ENCODE data around the gene SGF29. TPM values are rescaled to one million over a fixed set of nuclear protein-coding genes. Genes with fewer than 3 reads are reported as not detected.

SGF29 gene
- 10 to 100 TPM; 47.0 to 49.8 TPM for total RNA-seq

DNA sequence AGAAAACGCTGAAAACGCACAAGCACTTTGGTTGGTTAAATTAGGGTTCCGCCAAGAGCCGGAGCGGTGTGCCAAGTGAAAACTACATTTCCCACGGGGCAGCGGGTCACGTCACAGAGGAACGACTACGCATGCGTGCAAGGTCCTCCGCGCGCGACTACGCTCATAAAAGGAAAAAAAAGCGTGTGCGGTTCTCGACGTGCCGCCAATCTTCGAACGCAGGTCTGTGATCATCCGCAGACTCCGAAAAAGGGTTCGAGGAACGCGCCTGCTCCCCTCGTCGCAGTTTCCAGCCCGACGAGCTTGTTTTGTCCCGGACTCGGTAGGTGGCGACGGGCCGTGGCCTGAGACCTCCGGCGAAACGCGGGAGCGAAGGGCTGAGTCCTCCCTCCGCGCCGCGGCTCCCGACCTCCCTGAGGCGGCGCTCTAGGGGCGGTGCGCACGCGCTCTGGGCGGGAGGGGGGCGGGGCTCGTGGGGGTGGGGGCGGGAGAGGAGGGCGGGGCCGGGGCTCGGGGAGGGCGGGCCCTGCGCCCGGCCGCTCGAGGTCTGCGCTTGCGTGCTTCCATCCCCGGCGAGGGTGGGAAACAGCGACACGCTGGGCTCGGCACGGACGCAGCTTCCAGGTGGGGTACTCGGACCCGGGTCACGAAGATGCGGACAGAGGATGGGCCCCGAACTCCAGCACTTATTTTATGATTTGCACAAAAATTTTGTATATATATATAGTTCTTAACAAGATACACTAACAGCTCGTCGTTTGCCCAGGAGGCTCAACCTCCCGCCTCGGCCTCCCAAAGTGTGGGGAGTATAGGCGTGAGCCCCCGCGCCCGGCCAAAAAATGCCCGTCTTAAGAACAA is at the start of gene SGF29:
Gene SGF29 (plus strand): TSS at position 145 of the 858 bp plus-strand sequence. CDS start 27,150 bp downstream, outside the sequence.
- H3K4me1 Mint-ChIP-seq, result peaks cover 20% of the 10 kb centered on the region
- POLR2A ChIA-PET, result interaction anchor here (1.3 to 1.7 kb wide), 4 partner anchors 60 to 269 kb away, joined by 3 to 10 read pairs (median 6); partner anchors contain the start of genes APOBR and ATXN2L

GRCh38 chr16:28504707-28505404 is 48.9 kb upstream of the SGF29 start:
- DNase-seq, result no peak
- POLR2A ChIA-PET, result no interaction called here
- Mint-ChIP-seq H3K27me3 (no peaks in the 10 kb centered on the region), H3K4me1 (peaks cover 16% of the 10 kb centered on the region), H3K4me3 (no peak overlapping the region), H3K27ac (no peak overlapping the region), H3K36me3 (no peaks in the 10 kb centered on the region), H3K9me3 (no peaks in the 10 kb centered on the region)
- no peak for ATAC-seq (ENCODE audit: low read depth)

More for the DNA sequence above, at the start of gene SGF29:
- DNase-seq, result peak; percentile 91
- Mint-ChIP-seq H3K4me3 (peak within 1 kb of the TSS; percentile 88), H3K36me3 (peaks cover 14% of the 10 kb centered on the region), H3K27me3 (no peaks in the 10 kb centered on the region), H3K9me3 (no peaks in the 10 kb centered on the region), H3K27ac (peak within 1 kb of the TSS; percentile 94)
- ATAC-seq (ENCODE audit: low read depth), result peak; percentile 89

- DNase-seq (no peak), ATAC-seq (ENCODE audit: low read depth) (no peak)
- Mint-ChIP-seq H3K9me3 (no peaks in the 10 kb centered on the region), H3K27ac (no peak overlapping the region), H3K4me1 (peaks cover 15% of the 10 kb centered on the region), H3K4me3 (no peak overlapping the region), H3K36me3 (no peaks in the 10 kb centered on the region), H3K27me3 (no peaks in the 10 kb centered on the region)
- POLR2A ChIA-PET, result no interaction called here
These were observed 48.1 kb upstream of the SGF29 start for GRCh38 chr16:28505489-28506137.

GRCh38 chr16:28511031-28511430 is 42.7 kb upstream of the SGF29 start:
- no peaks in the 10 kb centered on the region for H3K9me3 Mint-ChIP-seq
- no peak overlapping the region for H3K27ac Mint-ChIP-seq
- no peaks in the 10 kb centered on the region for H3K27me3 Mint-ChIP-seq
- no peaks in the 10 kb centered on the region for H3K36me3 Mint-ChIP-seq
- POLR2A ChIA-PET, result no interaction called here
- no peak for ATAC-seq (ENCODE audit: low read depth)
- DNase-seq, result no peak
- H3K4me1 Mint-ChIP-seq, result peaks cover 18% of the 10 kb centered on the region
- no peak overlapping the region for H3K4me3 Mint-ChIP-seq

DNA sequence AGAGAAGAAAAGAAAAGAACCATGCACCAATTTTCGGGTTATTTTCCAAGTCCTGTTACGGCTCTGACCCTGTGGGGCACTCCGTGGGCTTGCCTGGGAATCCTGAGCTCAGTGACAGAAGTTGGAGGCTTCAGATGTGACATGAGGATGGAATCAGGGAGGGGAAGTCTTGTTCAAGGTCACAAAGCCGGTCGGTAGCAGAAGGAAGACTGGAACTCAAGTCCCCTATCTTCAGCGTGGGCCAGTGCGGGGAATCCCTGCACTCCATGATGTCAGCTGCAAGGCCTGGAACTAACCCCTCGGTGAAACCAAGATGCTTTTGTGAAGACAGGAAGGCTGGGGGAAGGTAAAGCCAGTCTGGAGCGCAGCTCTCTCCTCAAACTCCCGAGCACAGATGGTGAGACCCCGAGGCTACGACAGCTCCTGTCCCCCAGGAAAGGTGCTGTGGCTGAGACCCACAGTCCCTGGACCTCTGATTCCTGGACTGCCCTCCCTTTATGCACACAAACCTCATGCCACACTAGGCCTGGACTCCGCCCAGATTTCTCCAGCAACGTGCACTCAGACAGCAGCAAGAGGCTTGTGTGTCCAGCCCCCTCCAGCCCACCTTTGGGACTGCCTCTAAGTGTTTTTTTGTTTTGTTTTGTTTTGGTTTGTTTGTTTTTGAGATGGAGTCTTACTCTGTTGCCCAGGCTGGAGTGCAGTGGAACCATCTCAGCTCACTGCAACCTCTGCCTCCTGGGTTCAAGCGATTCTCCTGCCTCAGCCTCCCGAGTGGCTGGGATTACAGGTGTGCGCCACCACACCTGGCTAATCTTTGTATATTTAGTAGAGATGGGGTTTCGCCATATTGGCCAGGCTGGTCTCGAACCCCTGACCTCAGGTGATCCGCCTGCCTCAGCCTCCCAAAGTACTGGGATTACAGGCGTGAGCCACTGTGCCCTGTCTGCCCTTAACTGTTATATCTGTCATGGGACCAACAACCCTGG is 41.6 kb upstream of the SGF29 start:
- DNase-seq, result no peak
- Mint-ChIP-seq H3K27me3 (no peaks in the 10 kb centered on the region), H3K4me1 (peaks cover 18% of the 10 kb centered on the region), H3K36me3 (no peaks in the 10 kb centered on the region), H3K27ac (no peak overlapping the region), H3K9me3 (no peaks in the 10 kb centered on the region), H3K4me3 (no peak overlapping the region)
- ATAC-seq (ENCODE audit: low read depth), result no peak
- POLR2A ChIA-PET, result no interaction called here

GRCh38 chr16:28513484-28514181 is 40.1 kb upstream of the SGF29 start:
- POLR2A ChIA-PET, result no interaction called here
- no peaks in the 10 kb centered on the region for H3K9me3 Mint-ChIP-seq
- no peaks in the 10 kb centered on the region for H3K27me3 Mint-ChIP-seq
- no peak overlapping the region for H3K4me3 Mint-ChIP-seq
- H3K4me1 Mint-ChIP-seq, result peaks cover 8% of the 10 kb centered on the region
- no peaks in the 10 kb centered on the region for H3K36me3 Mint-ChIP-seq
- DNase-seq (no peak), ATAC-seq (ENCODE audit: low read depth) (no peak)
- H3K27ac Mint-ChIP-seq, result no peak overlapping the region

DNA sequence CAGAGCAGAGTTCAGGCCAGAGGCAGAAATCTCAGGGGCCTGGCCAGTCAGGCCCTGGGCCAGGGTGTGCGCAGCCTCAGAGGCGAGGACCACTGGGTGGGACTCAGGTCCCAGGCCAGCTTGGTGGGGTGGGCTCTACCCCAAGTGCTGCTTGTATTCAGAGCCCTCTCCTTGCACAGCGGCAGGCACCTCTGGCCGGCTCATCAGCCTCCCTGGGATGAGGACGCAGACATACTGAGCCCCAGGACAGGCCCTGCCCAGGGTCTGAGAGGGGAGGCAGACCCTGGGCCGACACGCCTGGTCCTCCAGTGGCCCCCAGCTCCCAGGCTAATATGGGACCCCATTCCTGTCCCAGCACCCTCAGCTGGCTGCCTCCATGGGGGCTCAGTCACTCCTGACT is 39.5 kb upstream of the SGF29 start:
- Mint-ChIP-seq H3K9me3 (no peaks in the 10 kb centered on the region), H3K27me3 (no peaks in the 10 kb centered on the region), H3K36me3 (no peaks in the 10 kb centered on the region), H3K27ac (no peak overlapping the region), H3K4me1 (peaks cover 8% of the 10 kb centered on the region), H3K4me3 (no peak overlapping the region)
- DNase-seq, result no peak
- POLR2A ChIA-PET, result no interaction called here
- ATAC-seq (ENCODE audit: low read depth), result no peak

- POLR2A ChIA-PET, result no interaction called here
- H3K4me1 Mint-ChIP-seq, result peaks cover 5% of the 10 kb centered on the region
- no peaks in the 10 kb centered on the region for H3K27me3 Mint-ChIP-seq
- ATAC-seq (ENCODE audit: low read depth) (no peak), DNase-seq (no peak)
- H3K4me3 Mint-ChIP-seq, result no peak overlapping the region
- no peak overlapping the region for H3K27ac Mint-ChIP-seq
- no peaks in the 10 kb centered on the region for H3K36me3 Mint-ChIP-seq
- no peaks in the 10 kb centered on the region for H3K9me3 Mint-ChIP-seq
These were observed 33.0 kb upstream of the SGF29 start for GRCh38 chr16:28520672-28521071.

GRCh38 chr16:28521436-28521835 is 32.3 kb upstream of the SGF29 start:
- Mint-ChIP-seq H3K27me3 (peaks cover 5% of the 10 kb centered on the region), H3K36me3 (no peaks in the 10 kb centered on the region), H3K4me3 (no peak overlapping the region), H3K4me1 (peaks cover 5% of the 10 kb centered on the region), H3K9me3 (no peaks in the 10 kb centered on the region), H3K27ac (no peak overlapping the region)
- POLR2A ChIA-PET, result no interaction called here
- DNase-seq (no peak), ATAC-seq (ENCODE audit: low read depth) (no peak)

- POLR2A ChIA-PET, result no interaction called here
- DNase-seq (no peak), ATAC-seq (ENCODE audit: low read depth) (no peak)
- H3K4me1 Mint-ChIP-seq, result peaks cover 5% of the 10 kb centered on the region
- H3K27me3 Mint-ChIP-seq, result peaks cover 7% of the 10 kb centered on the region
- H3K36me3 Mint-ChIP-seq, result no peaks in the 10 kb centered on the region
- no peaks in the 10 kb centered on the region for H3K9me3 Mint-ChIP-seq
- H3K4me3 Mint-ChIP-seq, result no peak overlapping the region
- no peak overlapping the region for H3K27ac Mint-ChIP-seq
These were observed 30.9 kb upstream of the SGF29 start for GRCh38 chr16:28522792-28523191.

GRCh38 chr16:28524681-28525171 is 29.0 kb upstream of the SGF29 start:
- no peaks in the 10 kb centered on the region for H3K36me3 Mint-ChIP-seq
- POLR2A ChIA-PET, result interaction anchor here (0.6 kb wide), 1 partner anchor 30 kb away, joined by 3 read pairs; the partner anchor contains the start of gene APOBR
- H3K4me1 Mint-ChIP-seq, result peaks cover 5% of the 10 kb centered on the region
- peak; percentile 42 for ATAC-seq (ENCODE audit: low read depth)
- no peak overlapping the region for H3K4me3 Mint-ChIP-seq
- no peak overlapping the region for H3K27ac Mint-ChIP-seq
- peaks cover 10% of the 10 kb centered on the region for H3K27me3 Mint-ChIP-seq
- H3K9me3 Mint-ChIP-seq, result no peaks in the 10 kb centered on the region
- no peak for DNase-seq
